Measurements from ENCODE around the gene TLE4. TPM values are rescaled to one million over a fixed set of nuclear protein-coding genes. Genes with fewer than 3 reads are reported as not detected.

The TLE4 gene
- total RNA-seq, 4 donors from 2014 or later = 19.3 to 87.5 (median 41.5) TPM

DNA sequence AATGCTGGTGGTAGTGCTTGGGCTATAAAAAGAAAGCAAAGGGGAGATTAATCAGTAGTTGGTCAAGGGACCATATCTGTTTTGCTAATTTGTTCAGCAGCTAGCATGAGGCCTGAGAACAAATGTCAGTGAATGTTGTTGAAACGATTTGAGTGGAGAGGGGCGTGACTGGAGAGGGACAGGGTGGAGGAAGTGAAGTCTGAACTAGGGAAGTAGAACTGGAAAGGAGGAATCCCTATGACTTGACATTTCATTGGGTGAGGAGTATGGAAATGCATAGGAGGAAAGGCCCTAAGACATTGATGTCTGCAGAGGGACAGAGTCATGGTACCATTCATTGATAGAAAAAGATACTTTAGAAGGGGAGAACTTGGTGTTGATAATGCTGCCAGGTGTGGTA lies 19.7 kb downstream of the TLE4 start:
- in situ Hi-C loops (cut with MboI; ENCODE audit: low pct_ligation_motif_present in 1 of 4, low pct_unique_long_range_greater_than_20kb in 1 of 4, low sequenced_read_pairs in 3 of 4) = no loop called here
- no peaks in the 10 kb centered on the region for H3K9me3 ChIP-seq
- TF ChIP-seq POLR2AphosphoS5 (IDR thresholded peaks at IDR 0.05) (no peak), EP300 (IDR thresholded peaks at IDR 0.05; ENCODE audit: low read depth) (no peak), POLR2A (IDR thresholded peaks at IDR 0.05) (no peak)
- TF ChIP-seq, protein P1, sequence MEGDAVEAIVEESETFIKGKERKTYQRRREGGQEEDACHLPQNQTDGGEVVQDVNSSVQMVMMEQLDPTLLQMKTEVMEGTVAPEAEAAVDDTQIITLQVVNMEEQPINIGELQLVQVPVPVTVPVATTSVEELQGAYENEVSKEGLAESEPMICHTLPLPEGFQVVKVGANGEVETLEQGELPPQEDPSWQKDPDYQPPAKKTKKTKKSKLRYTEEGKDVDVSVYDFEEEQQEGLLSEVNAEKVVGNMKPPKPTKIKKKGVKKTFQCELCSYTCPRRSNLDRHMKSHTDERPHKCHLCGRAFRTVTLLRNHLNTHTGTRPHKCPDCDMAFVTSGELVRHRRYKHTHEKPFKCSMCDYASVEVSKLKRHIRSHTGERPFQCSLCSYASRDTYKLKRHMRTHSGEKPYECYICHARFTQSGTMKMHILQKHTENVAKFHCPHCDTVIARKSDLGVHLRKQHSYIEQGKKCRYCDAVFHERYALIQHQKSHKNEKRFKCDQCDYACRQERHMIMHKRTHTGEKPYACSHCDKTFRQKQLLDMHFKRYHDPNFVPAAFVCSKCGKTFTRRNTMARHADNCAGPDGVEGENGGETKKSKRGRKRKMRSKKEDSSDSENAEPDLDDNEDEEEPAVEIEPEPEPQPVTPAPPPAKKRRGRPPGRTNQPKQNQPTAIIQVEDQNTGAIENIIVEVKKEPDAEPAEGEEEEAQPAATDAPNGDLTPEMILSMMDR (IDR thresholded peaks at IDR 0.05) = no peak
- peaks cover 0 to 9% (median 0%) of the 10 kb centered on the region in 4 donors for H3K4me1 ChIP-seq
- H3K36me3 ChIP-seq = no peaks in the 10 kb centered on the region
- 68 to 94% methylated on average over 2 of the region's 2 CpGs for WGBS, 2 donors (ENCODE audit: low coverage in 1 of 2)
- no peak for DNase-seq
- intact Hi-C loops (cut with DNase I; ENCODE audit: low total_unique reads) = no loop called here
- no peaks in the 10 kb centered on the region for H3K27me3 ChIP-seq
- no peak overlapping the region for H3K27ac ChIP-seq
- H3K4me3 ChIP-seq = no peak overlapping the region

DNA sequence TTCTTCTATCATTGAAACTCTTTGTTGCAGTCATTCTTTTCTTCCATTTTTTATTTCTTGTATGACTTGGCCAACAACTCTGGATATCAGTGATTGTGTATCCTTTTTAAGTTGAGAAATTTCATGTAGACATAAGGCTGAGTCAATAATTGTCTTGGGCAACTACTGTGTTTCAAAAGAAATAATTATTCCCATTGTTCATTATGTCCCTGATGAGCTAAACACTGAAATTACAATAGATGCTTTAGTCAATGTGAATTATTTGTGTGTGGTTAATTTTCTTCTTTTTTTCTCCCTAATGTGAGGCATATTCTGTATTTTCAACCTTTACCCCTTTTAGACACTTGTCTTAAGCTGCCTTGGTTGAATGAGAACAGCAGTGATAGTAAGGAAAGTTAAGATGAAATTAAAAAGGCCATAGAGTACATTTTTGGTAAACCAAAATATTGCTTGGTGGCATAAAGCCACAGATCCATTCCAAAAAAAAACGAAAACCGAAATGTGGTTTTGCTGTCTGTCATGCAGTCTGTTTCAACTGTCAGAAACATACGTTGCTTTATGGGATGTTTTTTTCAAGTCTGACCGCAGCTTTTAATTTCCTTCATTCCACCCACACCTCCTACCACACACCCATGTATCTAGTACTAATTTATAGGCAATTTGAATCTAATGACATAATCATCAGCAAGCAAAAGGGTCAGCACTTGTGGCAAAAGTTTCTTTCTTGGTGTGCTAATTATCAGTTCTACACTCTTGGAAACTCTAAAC lies 21.1 kb downstream of the TLE4 start:
- DNase-seq = no peak
- peaks cover 0 to 9% (median 0%) of the 10 kb centered on the region in 4 donors for H3K4me1 ChIP-seq
- no peak for TF ChIP-seq POLR2AphosphoS5 (IDR thresholded peaks at IDR 0.05)
- TF ChIP-seq POLR2A (IDR thresholded peaks at IDR 0.05) = no peak
- TF ChIP-seq, protein P1 (IDR thresholded peaks at IDR 0.05) = no peak
- no peak for TF ChIP-seq EP300 (IDR thresholded peaks at IDR 0.05; ENCODE audit: low read depth)
- WGBS, 2 donors (ENCODE audit: low coverage in 1 of 2) = 50 to 59% methylated on average over 4 of the region's 4 CpGs
- H3K27me3 ChIP-seq = no peaks in the 10 kb centered on the region
- in situ Hi-C loops (cut with MboI; ENCODE audit: low pct_ligation_motif_present in 1 of 4, low pct_unique_long_range_greater_than_20kb in 1 of 4, low sequenced_read_pairs in 3 of 4) = no loop called here
- H3K9me3 ChIP-seq = no peaks in the 10 kb centered on the region
- no peak overlapping the region for H3K27ac ChIP-seq
- no peaks in the 10 kb centered on the region for H3K36me3 ChIP-seq
- intact Hi-C loops (cut with DNase I; ENCODE audit: low total_unique reads) = no loop called here
- no peak overlapping the region for H3K4me3 ChIP-seq

DNA sequence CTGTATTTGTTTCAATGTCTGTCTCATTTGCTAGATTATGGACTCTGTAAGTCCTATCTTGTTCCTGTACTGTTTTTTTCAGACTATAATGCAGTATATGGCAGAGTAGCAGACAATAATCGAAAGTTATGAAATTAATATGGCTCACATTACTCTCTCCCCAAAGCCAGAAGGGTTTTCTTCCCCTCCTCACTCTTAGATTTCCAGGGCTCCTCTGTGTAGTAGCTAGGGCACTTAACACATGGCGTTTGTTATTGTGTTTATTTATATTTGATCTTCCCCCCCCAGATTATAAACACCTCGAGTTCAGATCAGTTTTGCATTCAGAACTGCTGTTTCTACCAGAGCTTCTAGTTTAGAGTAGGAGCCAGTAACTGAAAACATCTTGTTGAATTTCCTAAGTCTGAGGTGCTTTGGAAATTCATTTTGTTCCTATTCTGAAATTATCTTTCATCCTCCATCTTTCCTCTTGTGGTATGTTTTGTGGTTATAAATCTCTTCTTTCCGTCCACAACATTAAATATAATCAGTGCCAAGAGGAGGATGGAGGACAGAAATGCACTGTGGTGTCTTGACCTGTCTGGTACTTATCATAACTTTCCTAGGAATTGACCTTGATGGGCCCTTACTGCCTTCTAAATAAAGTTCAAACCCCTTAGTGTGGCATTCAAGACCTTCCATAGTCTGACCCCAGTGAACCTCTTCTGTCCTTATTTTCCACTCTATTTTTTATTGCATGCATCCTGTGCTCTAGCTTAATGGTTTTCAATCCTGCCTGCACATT lies 27.0 kb downstream of the TLE4 start:
- no peak for DNase-seq
- Histone ChIP-seq H3K27ac (no peak overlapping the region), H3K27me3 (no peaks in the 10 kb centered on the region), H3K9me3 (peaks cover 0 to 4% of the 10 kb centered on the region in 2 donors), H3K4me3 (no peak overlapping the region), H3K4me1 (no peaks in the 10 kb centered on the region), H3K36me3 (no peaks in the 10 kb centered on the region)
- in situ Hi-C loops (cut with MboI; ENCODE audit: low pct_ligation_motif_present in 1 of 4, low pct_unique_long_range_greater_than_20kb in 1 of 4, low sequenced_read_pairs in 3 of 4) = no loop called here
- TF ChIP-seq, protein P1 (IDR thresholded peaks at IDR 0.05) = no peak
- TF ChIP-seq POLR2A (IDR thresholded peaks at IDR 0.05) (no peak), POLR2AphosphoS5 (IDR thresholded peaks at IDR 0.05) (no peak), EP300 (IDR thresholded peaks at IDR 0.05; ENCODE audit: low read depth) (no peak)
- intact Hi-C loops (cut with DNase I; ENCODE audit: low total_unique reads) = no loop called here
- 59 to 65% methylated on average over 4 of the region's 4 CpGs for WGBS, 2 donors (ENCODE audit: low coverage in 1 of 2)

DNA sequence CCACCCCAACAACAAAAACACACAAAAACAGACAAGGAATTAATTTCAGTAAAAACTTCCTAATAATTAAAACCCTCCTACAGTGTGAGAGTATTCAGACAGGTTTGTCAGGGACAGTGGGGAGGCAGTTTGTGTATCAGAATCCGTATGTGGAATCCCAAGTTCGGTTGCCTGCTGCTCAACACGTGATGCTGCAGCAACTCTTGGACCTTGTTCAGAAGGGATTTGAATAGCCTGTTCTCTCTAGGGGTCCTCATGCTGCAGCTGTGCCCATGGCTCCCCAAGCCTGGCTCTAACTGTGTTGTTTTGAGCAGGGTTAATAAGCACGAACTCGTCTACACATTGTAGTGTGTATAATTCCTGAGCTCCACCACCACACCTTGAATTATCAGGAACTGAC lies 28.7 kb downstream of the TLE4 start:
- Histone ChIP-seq H3K36me3 (no peaks in the 10 kb centered on the region), H3K27me3 (no peaks in the 10 kb centered on the region), H3K9me3 (peaks cover 0 to 4% of the 10 kb centered on the region in 2 donors), H3K27ac (no peak overlapping the region), H3K4me3 (no peak overlapping the region), H3K4me1 (peaks cover 0 to 5% (median 0%) of the 10 kb centered on the region in 4 donors)
- in situ Hi-C loops (cut with MboI; ENCODE audit: low pct_ligation_motif_present in 1 of 4, low pct_unique_long_range_greater_than_20kb in 1 of 4, low sequenced_read_pairs in 3 of 4) = no loop called here
- DNase-seq = no peak
- intact Hi-C loops (cut with DNase I; ENCODE audit: low total_unique reads) = no loop called here
- no peak for TF ChIP-seq POLR2A (IDR thresholded peaks at IDR 0.05)
- no peak for TF ChIP-seq POLR2AphosphoS5 (IDR thresholded peaks at IDR 0.05)
- TF ChIP-seq EP300 (IDR thresholded peaks at IDR 0.05; ENCODE audit: low read depth) = no peak
- TF ChIP-seq, protein P1 (IDR thresholded peaks at IDR 0.05) = no peak
- 93% methylated on average over 3 to 5 of the region's 5 CpGs for WGBS, 2 donors (ENCODE audit: low coverage in 1 of 2)
